Measurements from ENCODE around the gene STXBP3.

- TF ChIP-seq RCOR1 (IDR thresholded peaks at IDR 0.05; ENCODE audit: low read length) (no peak), FOXJ3 (CRISPR knock-in tag; IDR thresholded peaks at IDR 0.05) (no peak), RAD21 (IDR thresholded peaks at IDR 0.05; ENCODE audit: low read length) (no peak), ZBTB33 (IDR thresholded peaks at IDR 0.05; ENCODE audit: borderline replicate concordance, low read depth) (no peak)
- TF ChIP-seq, protein P1, sequence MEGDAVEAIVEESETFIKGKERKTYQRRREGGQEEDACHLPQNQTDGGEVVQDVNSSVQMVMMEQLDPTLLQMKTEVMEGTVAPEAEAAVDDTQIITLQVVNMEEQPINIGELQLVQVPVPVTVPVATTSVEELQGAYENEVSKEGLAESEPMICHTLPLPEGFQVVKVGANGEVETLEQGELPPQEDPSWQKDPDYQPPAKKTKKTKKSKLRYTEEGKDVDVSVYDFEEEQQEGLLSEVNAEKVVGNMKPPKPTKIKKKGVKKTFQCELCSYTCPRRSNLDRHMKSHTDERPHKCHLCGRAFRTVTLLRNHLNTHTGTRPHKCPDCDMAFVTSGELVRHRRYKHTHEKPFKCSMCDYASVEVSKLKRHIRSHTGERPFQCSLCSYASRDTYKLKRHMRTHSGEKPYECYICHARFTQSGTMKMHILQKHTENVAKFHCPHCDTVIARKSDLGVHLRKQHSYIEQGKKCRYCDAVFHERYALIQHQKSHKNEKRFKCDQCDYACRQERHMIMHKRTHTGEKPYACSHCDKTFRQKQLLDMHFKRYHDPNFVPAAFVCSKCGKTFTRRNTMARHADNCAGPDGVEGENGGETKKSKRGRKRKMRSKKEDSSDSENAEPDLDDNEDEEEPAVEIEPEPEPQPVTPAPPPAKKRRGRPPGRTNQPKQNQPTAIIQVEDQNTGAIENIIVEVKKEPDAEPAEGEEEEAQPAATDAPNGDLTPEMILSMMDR (IDR thresholded peaks at IDR 0.05) = no peak
Measured at GRCh38 chr1:108803548-108803947, 57.1 kb downstream of the STXBP3 start.
